Ovary (tissue), 3 donors: ENCODE measurements around the gene EPS8.

ENCODE experiments used
- POLR2A ChIP-seq: fragments of 450-650 bp; IDR thresholded peaks from one replicate; pipeline ENCODE4 v1.6.1; 2017; ENCODE audit warnings: antibody characterized with exemption, mild to moderate bottlenecking, moderate library complexity
- TF ChIP-seq, protein P1 (sequence below), 3 donors: fragments of 450-650 bp in 2 of 3; fragments of 200-600 bp in 1 of 3; IDR thresholded peaks; one replicate each; pipeline versions ENCODE4 v1.5.1 to v1.8.0; 2016 to 2022; ENCODE audit warnings: antibody characterized with exemption in 3 of 3, mild to moderate bottlenecking in 1 of 3
- donor health status: DM: no; HTN: no; CAD: no.

DNA sequence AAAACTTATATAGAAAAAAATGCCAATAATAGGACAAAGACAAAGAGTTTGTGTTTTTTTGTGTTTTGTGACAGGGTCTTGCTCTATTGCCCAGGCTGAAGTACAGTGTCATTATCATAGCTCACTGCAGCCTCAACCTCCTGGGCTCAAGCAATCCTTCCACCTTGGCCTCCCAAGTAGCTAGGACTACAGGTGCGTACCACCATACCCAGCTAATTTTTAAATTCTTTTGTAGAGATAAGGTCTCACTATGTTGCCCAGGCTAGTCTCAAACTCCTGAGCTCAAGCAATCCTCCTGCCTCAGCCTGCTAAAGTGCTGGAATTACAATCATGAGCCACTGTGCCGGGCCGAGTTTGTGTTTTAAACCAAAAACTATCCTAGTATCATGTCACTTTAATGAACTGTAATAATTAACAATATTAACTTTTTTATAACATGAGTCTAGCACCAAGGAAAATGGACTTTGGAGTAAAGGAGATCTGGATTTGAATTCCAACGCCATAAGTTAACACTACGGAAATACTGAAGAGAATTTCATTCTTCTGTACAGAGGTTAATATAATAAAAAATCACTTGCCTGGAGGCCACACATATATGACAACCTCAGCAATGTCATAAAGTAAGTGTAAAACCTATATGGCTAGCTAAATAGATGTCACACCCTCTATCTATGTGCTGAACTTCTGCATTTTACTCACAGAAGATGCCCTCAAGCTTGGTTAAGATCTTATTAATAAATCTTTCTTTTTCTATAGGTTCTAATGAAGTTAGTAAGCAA is 53.2 kb downstream of the EPS8 start:
- no peak for TF ChIP-seq POLR2A
- TF ChIP-seq, protein P1, sequence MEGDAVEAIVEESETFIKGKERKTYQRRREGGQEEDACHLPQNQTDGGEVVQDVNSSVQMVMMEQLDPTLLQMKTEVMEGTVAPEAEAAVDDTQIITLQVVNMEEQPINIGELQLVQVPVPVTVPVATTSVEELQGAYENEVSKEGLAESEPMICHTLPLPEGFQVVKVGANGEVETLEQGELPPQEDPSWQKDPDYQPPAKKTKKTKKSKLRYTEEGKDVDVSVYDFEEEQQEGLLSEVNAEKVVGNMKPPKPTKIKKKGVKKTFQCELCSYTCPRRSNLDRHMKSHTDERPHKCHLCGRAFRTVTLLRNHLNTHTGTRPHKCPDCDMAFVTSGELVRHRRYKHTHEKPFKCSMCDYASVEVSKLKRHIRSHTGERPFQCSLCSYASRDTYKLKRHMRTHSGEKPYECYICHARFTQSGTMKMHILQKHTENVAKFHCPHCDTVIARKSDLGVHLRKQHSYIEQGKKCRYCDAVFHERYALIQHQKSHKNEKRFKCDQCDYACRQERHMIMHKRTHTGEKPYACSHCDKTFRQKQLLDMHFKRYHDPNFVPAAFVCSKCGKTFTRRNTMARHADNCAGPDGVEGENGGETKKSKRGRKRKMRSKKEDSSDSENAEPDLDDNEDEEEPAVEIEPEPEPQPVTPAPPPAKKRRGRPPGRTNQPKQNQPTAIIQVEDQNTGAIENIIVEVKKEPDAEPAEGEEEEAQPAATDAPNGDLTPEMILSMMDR (IDR thresholded peaks at IDR 0.05), result no peak
